Omental fat pad (tissue), 4 donors: ENCODE data around the gene CTSO. TPM values are rescaled to one million over a fixed set of nuclear protein-coding genes. Genes with fewer than 3 reads are reported as not detected.

Experiments
- ATAC-seq: fragments of 150-250 bp; one replicate; pipeline ENCODE4 v1.9.1; 2016; ENCODE audit warnings: mild to moderate bottlenecking, moderate library complexity; ENCODE audit not compliant: low FRiP score
- DNase-seq: peaks from one replicate; pipeline ENCODE4 v3.0.0-alpha.2; 2019; ENCODE audit warnings: low spot score
- total RNA-seq, 4 donors: library from RNA; depleted of rRNA; stranded (reverse); fragments of >200 nt; gene quantifications; one replicate each; pipeline ENCODE4 v1.1.0, GENCODE V29; 2016
- TF ChIP-seq, protein P1 (sequence below), 3 donors: fragments of 450-650 bp; IDR thresholded peaks; one replicate each; pipeline ENCODE4 v1.5.1; 2016 to 2017; ENCODE audit warnings: antibody characterized with exemption in 3 of 3, mild to moderate bottlenecking in 3 of 3, moderate library complexity in 2 of 3

The CTSO gene
- total RNA-seq, 4 donors from 2014 or later = 15.3 to 47.1 (median 20.9) TPM

DNA sequence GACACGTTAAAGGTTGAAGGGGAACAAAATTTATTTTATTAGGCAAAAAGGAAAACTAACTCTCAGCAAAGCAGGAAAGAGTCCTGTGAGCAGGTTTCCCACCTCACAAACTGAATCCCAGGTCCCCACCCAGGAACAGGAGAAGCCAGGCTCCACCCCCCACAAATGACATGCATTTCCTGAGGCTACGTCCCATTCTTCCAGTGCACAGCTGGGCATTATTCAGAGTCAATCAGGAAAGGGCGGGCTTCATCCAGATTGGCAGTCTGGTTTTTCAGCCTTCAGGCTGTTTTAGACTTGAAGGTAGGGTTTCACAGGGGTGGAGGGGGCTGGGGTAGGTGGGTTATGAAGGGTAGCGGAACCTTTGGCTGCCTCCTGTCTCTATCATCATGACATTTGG, 75.7 kb downstream of the CTSO start:
- ATAC-seq (no peak), DNase-seq (no peak)
- TF ChIP-seq, protein P1, sequence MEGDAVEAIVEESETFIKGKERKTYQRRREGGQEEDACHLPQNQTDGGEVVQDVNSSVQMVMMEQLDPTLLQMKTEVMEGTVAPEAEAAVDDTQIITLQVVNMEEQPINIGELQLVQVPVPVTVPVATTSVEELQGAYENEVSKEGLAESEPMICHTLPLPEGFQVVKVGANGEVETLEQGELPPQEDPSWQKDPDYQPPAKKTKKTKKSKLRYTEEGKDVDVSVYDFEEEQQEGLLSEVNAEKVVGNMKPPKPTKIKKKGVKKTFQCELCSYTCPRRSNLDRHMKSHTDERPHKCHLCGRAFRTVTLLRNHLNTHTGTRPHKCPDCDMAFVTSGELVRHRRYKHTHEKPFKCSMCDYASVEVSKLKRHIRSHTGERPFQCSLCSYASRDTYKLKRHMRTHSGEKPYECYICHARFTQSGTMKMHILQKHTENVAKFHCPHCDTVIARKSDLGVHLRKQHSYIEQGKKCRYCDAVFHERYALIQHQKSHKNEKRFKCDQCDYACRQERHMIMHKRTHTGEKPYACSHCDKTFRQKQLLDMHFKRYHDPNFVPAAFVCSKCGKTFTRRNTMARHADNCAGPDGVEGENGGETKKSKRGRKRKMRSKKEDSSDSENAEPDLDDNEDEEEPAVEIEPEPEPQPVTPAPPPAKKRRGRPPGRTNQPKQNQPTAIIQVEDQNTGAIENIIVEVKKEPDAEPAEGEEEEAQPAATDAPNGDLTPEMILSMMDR (IDR thresholded peaks at IDR 0.05) = no peak

DNA sequence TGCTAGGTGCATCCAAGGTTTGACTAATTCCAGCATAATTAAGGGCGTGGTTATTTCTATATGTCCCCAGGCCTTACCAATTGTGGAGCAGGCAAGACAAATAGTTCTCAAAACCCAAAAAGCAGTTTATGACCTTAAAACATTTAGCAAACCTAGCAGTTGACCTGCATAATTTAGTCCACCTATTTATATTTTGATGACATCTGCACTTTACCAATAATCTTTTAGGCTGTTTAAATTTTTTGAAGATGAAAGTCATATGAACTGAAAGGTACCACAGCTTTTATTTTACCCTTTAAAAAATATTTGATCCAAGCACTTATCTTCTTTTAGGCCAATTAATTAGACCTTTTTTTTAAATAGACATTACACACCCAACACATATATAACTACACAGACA, 77.8 kb downstream of the CTSO start:
- DNase-seq (no peak), ATAC-seq (no peak)
- TF ChIP-seq, protein P1 (IDR thresholded peaks at IDR 0.05) = no peak

Other genes with a start within 250 kb of the CTSO start
- gene GUCY1B1, start 194.8 kb downstream of the CTSO start, total RNA-seq = 10 to 100 TPM in 1 of 4 donors, 1 to 10 TPM in 3; 5.8 to 35.5 (median 8.3) TPM
- not detected for gene ASIC5, start 87.6 kb downstream of the CTSO start, total RNA-seq
- gene TDO2, start 50.2 kb downstream of the CTSO start, total RNA-seq = under 1 TPM in 1 of 4 donors, not detected in 3; 0.36 TPM